IMR-90 (cell line): Measurements from ENCODE around the gene SYNE3. TPM values are rescaled to one million over a fixed set of nuclear protein-coding genes. Genes with fewer than 3 reads are reported as not detected.

Experiments used
- ATAC-seq: fragments of 200-7000 bp; cut with Tn5 transposase; 2 replicates; pipeline ENCODE4 v1.9.1; 2020; ENCODE audit warnings: low read depth, mild to moderate bottlenecking, moderate library complexity
- BruUV-seq: library from RNA; stranded (reverse); fragments of 400-500 nt; replicated peaks from 2 replicates; lab custom pipeline; 2021; lab: Mats Ljungman, UMichigan
- CTCF ChIA-PET: fragments of 300-600 bp; formaldehyde crosslinking; extraction: SDS; loops from one replicate; lab custom pipeline; 2021; ENCODE audit warnings: antibody characterized with exemption; lab: Yijun Ruan, JAX
- POLR2A ChIA-PET: fragments of 300-600 bp; sonication (Branson Sonifier 250); formaldehyde crosslinking; loops from one replicate; lab custom pipeline; 2022; ENCODE audit warnings: antibody characterized with exemption; ENCODE audit not compliant: unreplicated experiment; lab: Charles Lee
- DNase-seq: peaks from one replicate; pipeline ENCODE4 v3.0.0; 2013
- H2AFZ ChIP-seq: replicated peaks from 2 replicates; pipeline ENCODE3; 2013; ENCODE audit warnings: low read length, mild to moderate bottlenecking; ENCODE audit not compliant: poor library complexity
- H2AK5ac ChIP-seq: 2 replicates; pipeline ENCODE4 v1.6.1; 2013; ENCODE audit warnings: low read depth, low read length, inconsistent platforms
- H2AK9ac ChIP-seq: replicated peaks from 2 replicates; pipeline ENCODE3; 2013; ENCODE audit warnings: mild to moderate bottlenecking, low read depth, low read length, moderate library complexity; ENCODE audit not compliant: poor library complexity
- H2BK120ac ChIP-seq: 2 replicates; pipeline ENCODE4 v1.6.1; 2013; ENCODE audit warnings: low read depth, low read length, inconsistent platforms
- H2BK15ac ChIP-seq: 3 replicates; pipeline ENCODE4 v1.6.1; 2013; ENCODE audit warnings: low read depth, low read length, inconsistent platforms
- H2BK20ac ChIP-seq: 2 replicates; pipeline ENCODE4 v1.6.1; 2013; ENCODE audit warnings: low read depth, mild to moderate bottlenecking, inconsistent platforms, low read length, moderate library complexity
- H2BK5ac ChIP-seq: 2 replicates; pipeline ENCODE4 v1.6.1; 2013; ENCODE audit warnings: mild to moderate bottlenecking, low read depth, low read length, inconsistent platforms; ENCODE audit not compliant: poor library complexity, severe bottlenecking
- H3K14ac ChIP-seq: replicated peaks from 2 replicates; pipeline ENCODE4 v1.6.1; 2013; ENCODE audit warnings: low read depth, low read length, inconsistent platforms
- H3K18ac ChIP-seq: 2 replicates; pipeline ENCODE4 v1.6.1; 2013; ENCODE audit warnings: low read depth, low read length, control low read depth
- H3K23ac ChIP-seq: 2 replicates; pipeline ENCODE4 v1.6.1; 2013; ENCODE audit warnings: low read depth, low read length, inconsistent platforms
- H3K27ac ChIP-seq: 2 replicates; pipeline ENCODE4 v1.5.1; 2013; ENCODE audit warnings: mild to moderate bottlenecking, control low read depth, low read length; ENCODE audit not compliant: insufficient read depth
- H3K27me3 ChIP-seq: 2 replicates; pipeline ENCODE4 v1.6.1; 2013; ENCODE audit warnings: low read length; ENCODE audit not compliant: control insufficient read depth, insufficient read depth
- H3K36me3 ChIP-seq: 2 replicates; pipeline ENCODE4 v1.6.1; 2013; ENCODE audit warnings: low read length, mixed read lengths; ENCODE audit not compliant: control insufficient read depth, insufficient read depth
- H3K4ac ChIP-seq: 2 replicates; pipeline ENCODE4 v1.6.1; 2013; ENCODE audit warnings: low read depth, low read length, inconsistent platforms
- H3K4me1 ChIP-seq: 2 replicates; pipeline ENCODE4 v1.6.1; 2013; ENCODE audit warnings: low read length, mixed read lengths; ENCODE audit not compliant: control insufficient read depth, insufficient read depth
- H3K4me2 ChIP-seq: 2 replicates; pipeline ENCODE4 v1.6.1; 2013; ENCODE audit warnings: low read depth, mild to moderate bottlenecking, control low read depth, low read length, moderate library complexity
- H3K4me3 ChIP-seq: 2 replicates; pipeline ENCODE4 v1.5.1; 2013; ENCODE audit warnings: low read depth, mild to moderate bottlenecking, control low read depth, low read length, moderate library complexity; ENCODE audit not compliant: insufficient read depth
- H3K56ac ChIP-seq: 2 replicates; pipeline ENCODE4 v1.6.1; 2013; ENCODE audit warnings: low read length, inconsistent platforms; ENCODE audit not compliant: insufficient read depth; ENCODE audit errors: extremely low read depth
- H3K79me1 ChIP-seq, 2 experiments: 2 replicates each; pipeline ENCODE4 v1.6.1; 2013; ENCODE audit warnings: low read length in 2 of 2, inconsistent platforms in 1 of 2, low read depth in 1 of 2
- H3K9ac ChIP-seq: 2 replicates; pipeline ENCODE4 v1.6.1; 2013; ENCODE audit warnings: low read depth, low read length, control low read depth
- H3K9me1 ChIP-seq: 2 replicates; pipeline ENCODE4 v1.6.1; 2013; ENCODE audit warnings: low read length, inconsistent platforms; ENCODE audit not compliant: insufficient read depth
- H3K9me3 ChIP-seq: 2 replicates; pipeline ENCODE4 v1.6.1; 2013; ENCODE audit warnings: low read length; ENCODE audit not compliant: control insufficient read depth, insufficient read depth
- H4K20me1 ChIP-seq: 2 replicates; pipeline ENCODE4 v1.6.1; 2013; ENCODE audit warnings: low read length, inconsistent platforms; ENCODE audit not compliant: insufficient read depth
- H4K5ac ChIP-seq: 2 replicates; pipeline ENCODE4 v1.6.1; 2013; ENCODE audit warnings: mild to moderate bottlenecking, low read depth, low read length, control low read depth
- H4K8ac ChIP-seq, 2 experiments: 2 replicates each; pipeline ENCODE4 v1.6.1; 2013; ENCODE audit warnings: low read depth in 2 of 2, low read length in 2 of 2, control low read depth in 1 of 2, inconsistent platforms in 1 of 2
- H4K91ac ChIP-seq: 2 replicates; pipeline ENCODE4 v1.6.1; 2013; ENCODE audit warnings: low read depth, low read length, inconsistent platforms; ENCODE audit not compliant: insufficient read depth
- FOS ChIP-seq: fragments of 150-350 bp; IDR thresholded peaks from 2 replicates; pipeline ENCODE4 v1.6.1; 2016; ENCODE audit warnings: low read depth, low read length
- MXI1 ChIP-seq: IDR thresholded peaks from 2 replicates; pipeline ENCODE4 v1.6.1; 2012; ENCODE audit warnings: low read depth, mild to moderate bottlenecking, low read length, moderate library complexity, borderline replicate concordance
- POLR2A ChIP-seq: IDR thresholded peaks from 2 replicates; pipeline ENCODE4 v1.6.1; 2012; ENCODE audit warnings: mild to moderate bottlenecking, low read depth, low read length
- RFX5 ChIP-seq: IDR thresholded peaks from 2 replicates; pipeline ENCODE4 v1.8.0; 2012; ENCODE audit warnings: low read depth, mild to moderate bottlenecking, low read length, moderate library complexity
- SMC3 ChIP-seq: fragments of 150-350 bp; IDR thresholded peaks from 2 replicates; pipeline ENCODE4 v1.6.1; 2016; ENCODE audit warnings: low read depth, mild to moderate bottlenecking, antibody characterized with exemption, low read length, moderate library complexity
- WGBS, 2 experiments: methylation state at CpG; one replicate each; pipeline versions ENCODE4 v1.1.5 to v1.1.7; 2013; ENCODE audit warnings: missing lambda C conversion rate in 2 of 2; ENCODE audit not compliant: insufficient read length in 1 of 2; ENCODE audit errors: extremely low coverage in 2 of 2; 5-methylcytosine and 5-hydroxymethylcytosine counted together
- dilution Hi-C: fragments of 300-500 bp; cut with HindIII; formaldehyde crosslinking; loops from one replicate; pipeline ENCODE4 v1.14.3; 2018; ENCODE audit warnings: low sequenced_read_pairs; ENCODE audit not compliant: unreplicated experiment
- in situ Hi-C: fragments of 300-500 bp; cut with MboI; formaldehyde crosslinking; loops from 3 replicates; pipeline ENCODE4 v1.14.3; 2019; ENCODE audit warnings: low sequenced_read_pairs, inconsistent platforms, mixed read lengths
- intact Hi-C: fragments of 100-400 bp; cut with micrococcal nuclease; formaldehyde crosslinking; loops from 2 replicates; pipeline ENCODE4 v1.10.0; 2022
- polyA plus RNA-seq, 3 experiments: library from polyadenylated mRNA; depleted of rRNA; stranded (reverse); fragments of >200 nt; gene quantifications; 2 replicates each; pipeline ENCODE4 v1.2.3, GENCODE V29; 2012; ENCODE audit warnings: low replicate concordance in 1 of 3
- total RNA-seq: library from RNA; depleted of rRNA; stranded (reverse); fragments of >200 nt; gene quantifications from 2 replicates; pipeline ENCODE4 v1.2.3, GENCODE V29; 2012

SYNE3 gene
- total and polyA plus RNA-seq, 2 of the 4 experiments (the other 2 are of a cell fraction) = 2.9 to 5.0 TPM

GRCh38 chr14:95531969-95532368 is 15.5 kb upstream of the SYNE3 start:
- peak overlapping the region; percentile 54 for H2BK120ac ChIP-seq
- H3K79me1 ChIP-seq = peaks cover 25 to 57% of the 10 kb centered on the region in 2 experiments
- H3K4me3 ChIP-seq = no peak overlapping the region
- peak overlapping the region; percentile 82 for H3K23ac ChIP-seq
- peak overlapping the region; percentile 76; the same call in 1 of the 2 replicates for H3K27ac ChIP-seq
- H3K14ac ChIP-seq = peak overlapping the region; percentile 81
- peak overlapping the region; percentile 70; the same call in 1 of the 2 replicates for H3K56ac ChIP-seq
- H4K5ac ChIP-seq = 0 out of 2 replicates have a peak overlapping the region, but pooled peaks have one; percentile 18
- H3K27me3 ChIP-seq = no peaks in the 10 kb centered on the region
- ATAC-seq (no peak), DNase-seq (no peak)
- dilution Hi-C loops (no loop called here), in situ Hi-C loops (loop anchor here (25.0 kb wide), 1 partner anchor 730 kb away; the partner anchor contains the start of gene BDKRB1), intact Hi-C loops (loop anchor here (1.0 to 10.0 kb wide), 5 partner anchors 90 to 930 kb away; no protein-coding TSS in a partner anchor)
- no peaks in the 10 kb centered on the region for H3K36me3 ChIP-seq
- 40% methylated on average over 1 of the region's 3 CpGs; no CpG with 5 or more reads in 1 of the 2 experiments for WGBS, 2 experiments
- H2AK9ac ChIP-seq = no peak overlapping the region
- peak overlapping the region; percentile 10; the same call in 1 of the 3 replicates for H2BK15ac ChIP-seq
- peak overlapping the region; percentile 63; the same call in 1 of the 2 replicates for H3K4me2 ChIP-seq
- H3K4ac ChIP-seq = peak overlapping the region; percentile 75; the same call in 1 of the 2 replicates
- H2AFZ ChIP-seq = no peak overlapping the region
- H4K20me1 ChIP-seq = peaks cover 21% of the 10 kb centered on the region
- peak overlapping the region; percentile 86 for H2BK5ac ChIP-seq
- peak overlapping the region in 1 of 2 experiments; percentile 72; a peak in 2 of 4 replicates for H4K8ac ChIP-seq
- ChIA-PET POLR2A (no interaction called here), CTCF (interaction anchor here (1.7 kb wide), 1 partner anchor 90 kb away, joined by 5 read pairs; no protein-coding TSS in a partner anchor)
- peak overlapping the region; percentile 30; the same call in 1 of the 2 replicates for H3K9ac ChIP-seq
- peaks cover 7% of the 10 kb centered on the region for H3K9me1 ChIP-seq
- TF ChIP-seq MXI1 (no peak), SMC3 (no peak), RFX5 (no peak), FOS (no peak), POLR2A (0 out of 2 replicates have a peak, but pooled peaks have one; percentile 40)
- no TSS peak for BruUV-seq
- H2AK5ac ChIP-seq = no peak overlapping the region
- peak overlapping the region; percentile 77 for H2BK20ac ChIP-seq
- peak overlapping the region; percentile 39; the same call in 1 of the 2 replicates for H4K91ac ChIP-seq
- H3K18ac ChIP-seq = no peak overlapping the region
- H3K4me1 ChIP-seq = peaks cover 15% of the 10 kb centered on the region
- no peaks in the 10 kb centered on the region for H3K9me3 ChIP-seq
